Stimulated activated CD8-positive, alpha-beta memory T cell treated with anti-CD3 and anti-CD28 coated beads, Interleukin-15, amount 100 ng/mL, for 24 hours (primary cell): ENCODE measurements around the gene SCN9A.
"Not testable (repeated sequence)": the region's sequence is repeated elsewhere in the genome, so short reads cannot be mapped to it uniquely, and the experiment has no call there.

Experiments used
- DNase-seq: peaks from one replicate; pipeline ENCODE4 v3.0.0-alpha.2; 2020; ENCODE audit warnings: low read depth

The SCN9A gene

GRCh38 chr2:166375195-166375735, 479 bp downstream of the SCN9A start:
- no peak for DNase-seq

- no peak for DNase-seq
Measured at GRCh38 chr2:166373951-166374350, 1.8 kb downstream of the SCN9A start.

DNA sequence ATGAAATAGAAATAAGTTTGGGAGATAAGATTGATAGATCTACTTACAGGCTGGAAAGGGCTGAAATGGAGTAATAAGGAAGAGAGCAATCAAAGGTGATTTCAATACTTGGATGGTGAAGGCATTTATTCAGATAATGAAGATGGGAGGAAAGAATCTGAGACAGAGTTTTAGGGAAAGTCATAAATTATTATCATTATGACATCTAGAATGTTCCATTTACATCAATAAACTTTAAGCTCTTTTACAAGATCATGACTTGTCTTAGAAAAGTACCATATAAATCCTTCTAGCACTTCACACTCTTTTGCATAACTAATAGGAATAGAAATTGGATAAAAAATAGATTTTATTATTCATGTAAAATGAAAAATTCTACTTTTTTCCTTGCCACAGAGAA, 2.2 kb downstream of the SCN9A start:
- DNase-seq, result no peak

DNA sequence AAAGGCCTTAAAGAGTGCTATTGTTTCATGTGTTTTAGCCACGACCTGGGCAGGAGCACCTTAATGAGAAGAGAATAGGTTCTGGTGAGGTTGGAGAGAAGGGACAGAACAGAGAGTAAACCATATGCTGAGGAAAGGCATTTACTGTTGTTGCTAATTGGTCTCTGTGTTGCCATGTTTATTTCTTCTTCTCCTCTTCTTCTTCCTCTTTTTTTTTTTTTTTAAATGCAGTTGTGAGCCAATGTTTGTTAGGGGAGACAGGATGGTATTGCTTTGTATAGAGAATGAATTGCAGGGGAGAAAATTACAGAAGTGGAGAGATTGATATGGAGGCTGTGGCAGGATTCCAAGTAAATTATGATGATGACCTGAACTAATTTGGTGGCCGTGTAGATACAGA, 2.6 kb downstream of the SCN9A start:
- no peak for DNase-seq

DNA sequence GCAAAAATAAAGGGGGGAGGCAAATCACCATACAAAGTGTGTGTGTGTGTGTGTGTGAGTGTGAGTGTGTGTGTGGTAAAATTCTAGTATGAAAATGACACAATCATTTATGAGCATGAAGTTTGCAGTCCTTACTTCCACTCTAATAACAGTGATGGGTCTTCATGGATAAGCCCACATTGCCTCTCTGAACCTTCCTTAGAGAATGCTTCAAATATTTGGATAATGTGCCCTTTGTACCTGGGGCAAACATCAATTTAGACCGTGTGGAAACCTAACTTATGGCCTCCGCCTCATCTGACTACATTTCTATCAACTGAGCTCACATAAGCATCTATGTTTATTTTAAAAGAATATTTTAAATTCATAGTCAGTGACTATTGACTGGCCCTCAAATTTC, 3.7 kb downstream of the SCN9A start:
- DNase-seq, result no peak

GRCh38 chr2:166365803-166366420, 9.8 kb downstream of the SCN9A start:
- no peak for DNase-seq

- no peak for DNase-seq
Measured at GRCh38 chr2:166365239-166365638, 10.5 kb downstream of the SCN9A start.

DNA sequence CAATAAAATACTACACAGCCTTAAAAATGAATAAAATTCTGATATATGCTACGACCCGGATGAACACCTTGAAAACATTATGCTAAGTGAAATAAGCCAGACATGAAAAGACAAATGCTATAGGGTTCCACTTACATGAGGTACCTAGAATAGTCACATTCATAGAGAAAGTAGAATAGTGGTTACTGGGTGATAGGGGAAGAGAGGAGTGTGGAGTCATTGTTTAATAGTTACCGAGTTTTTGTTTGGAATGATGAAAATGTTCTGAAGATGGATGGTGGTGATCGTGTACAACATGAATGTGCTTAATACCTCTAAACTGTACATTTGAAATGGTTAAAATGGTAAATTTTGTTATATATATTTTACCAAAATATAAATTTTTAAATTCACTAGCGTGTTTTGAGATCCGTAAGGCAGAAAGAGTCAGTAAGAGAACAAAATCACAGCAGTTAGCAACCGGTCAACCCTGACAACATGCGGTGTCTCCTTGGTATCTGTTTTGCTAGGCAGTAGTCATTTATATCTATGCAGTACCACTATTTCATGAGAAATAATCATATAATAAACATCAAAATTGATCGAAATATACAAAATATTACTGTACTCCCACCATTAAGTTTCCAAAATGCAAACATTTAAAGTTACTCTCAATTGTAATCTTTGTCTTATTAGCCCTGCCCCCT, 11.1 kb downstream of the SCN9A start:
- DNase-seq, result no peak

GRCh38 chr2:166361351-166362153, 14.2 kb downstream of the SCN9A start:
- no peak for DNase-seq

DNA sequence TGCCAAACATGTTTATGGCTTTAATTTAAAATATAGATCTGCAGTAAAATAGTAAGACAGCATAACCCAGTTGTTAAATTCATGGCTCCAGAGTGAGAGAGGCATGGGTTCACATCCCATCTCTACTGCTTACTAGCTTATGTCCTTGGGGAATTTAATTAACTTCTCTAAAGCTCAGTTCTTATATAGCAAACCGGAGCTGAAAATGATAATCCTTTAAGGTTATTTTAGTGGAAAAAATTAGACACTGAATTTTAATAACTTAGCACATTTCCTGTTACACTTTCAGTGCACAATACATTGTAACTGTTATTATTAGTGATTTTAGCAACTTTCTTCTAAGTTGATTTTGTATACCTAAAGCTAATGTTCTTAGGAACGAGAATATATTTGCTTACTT, 14.8 kb downstream of the SCN9A start:
- no peak for DNase-seq

DNA sequence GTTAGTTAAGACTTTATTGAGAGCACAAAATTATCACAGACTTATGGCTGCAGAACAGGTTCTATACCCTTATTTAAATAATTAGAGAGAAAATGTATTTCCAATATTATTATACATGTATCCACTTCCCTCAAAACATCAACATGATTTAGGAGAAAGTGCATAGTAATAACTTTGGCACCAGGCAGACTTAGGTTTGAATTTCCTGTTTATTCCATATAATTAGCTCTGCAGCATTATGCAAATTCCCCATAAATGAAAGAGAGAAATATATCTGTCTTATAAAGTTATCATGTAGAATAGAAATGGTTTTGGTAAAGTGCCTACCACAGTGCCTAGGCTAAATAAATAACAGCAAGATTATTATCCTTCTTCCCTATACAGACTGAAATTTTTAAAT, 15.3 kb downstream of the SCN9A start:
- DNase-seq, result no peak

DNA sequence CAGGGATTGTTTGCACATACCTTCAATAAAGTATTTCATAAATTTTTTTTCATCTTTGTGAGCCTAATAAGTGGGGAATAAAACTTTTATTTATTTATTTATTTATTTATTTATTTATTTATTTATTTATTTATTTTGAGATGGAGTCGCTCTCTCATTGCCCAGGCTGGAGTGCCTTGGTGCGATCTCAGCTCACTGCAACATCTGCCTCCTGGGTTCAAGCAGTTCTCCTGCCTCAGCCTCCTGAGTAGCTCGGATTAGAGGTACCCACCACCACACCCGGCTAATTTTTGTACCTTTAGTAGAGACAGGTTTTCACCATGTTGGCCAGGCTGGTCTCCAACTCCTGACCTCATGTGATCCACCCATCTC, 17.8 kb downstream of the SCN9A start:
- not testable (repeated sequence) for DNase-seq

GRCh38 chr2:166357068-166357949, 18.4 kb downstream of the SCN9A start:
- no peak for DNase-seq

GRCh38 chr2:166351319-166351718, 24.4 kb downstream of the SCN9A start:
- DNase-seq, result no peak

GRCh38 chr2:166350525-166350924, 25.2 kb downstream of the SCN9A start:
- DNase-seq, result no peak

DNA sequence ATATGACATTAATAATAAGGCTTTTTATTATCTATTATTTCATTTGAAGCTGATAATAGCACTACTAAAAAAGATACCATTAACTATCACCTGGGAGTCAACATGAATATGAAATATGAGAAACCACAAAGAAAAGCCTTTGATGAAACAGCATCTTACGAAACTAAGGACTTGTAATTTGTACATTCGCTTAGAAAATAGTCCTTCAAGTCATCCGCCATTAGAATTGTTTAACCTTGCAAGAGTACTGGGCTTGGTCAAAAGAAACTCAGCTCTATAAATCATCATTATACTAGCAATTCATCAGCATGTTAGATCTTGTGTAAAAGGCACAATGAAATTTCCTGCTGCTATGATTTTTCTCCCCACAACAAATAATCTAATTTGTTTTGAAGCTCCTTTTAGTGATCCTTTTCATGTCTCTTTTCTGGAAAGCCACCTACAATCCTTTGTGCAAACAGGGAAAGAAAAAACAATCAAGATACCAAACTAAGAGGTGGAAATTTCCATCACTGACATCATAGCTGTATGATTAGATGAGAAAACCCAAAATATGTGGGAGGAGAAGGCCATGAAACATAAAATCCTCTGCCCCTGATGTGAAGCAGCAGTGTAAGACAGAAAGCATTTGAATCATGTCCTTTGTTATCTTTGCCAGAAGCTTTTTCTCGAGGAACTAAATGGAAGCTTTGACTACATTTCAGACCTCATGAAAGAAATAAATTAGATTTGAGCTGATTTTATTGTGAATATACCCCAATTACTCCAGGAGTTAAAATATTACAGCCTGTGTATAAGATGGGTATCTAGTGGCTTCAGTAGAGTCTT, 31.2 kb downstream of the SCN9A start:
- no peak for DNase-seq

DNA sequence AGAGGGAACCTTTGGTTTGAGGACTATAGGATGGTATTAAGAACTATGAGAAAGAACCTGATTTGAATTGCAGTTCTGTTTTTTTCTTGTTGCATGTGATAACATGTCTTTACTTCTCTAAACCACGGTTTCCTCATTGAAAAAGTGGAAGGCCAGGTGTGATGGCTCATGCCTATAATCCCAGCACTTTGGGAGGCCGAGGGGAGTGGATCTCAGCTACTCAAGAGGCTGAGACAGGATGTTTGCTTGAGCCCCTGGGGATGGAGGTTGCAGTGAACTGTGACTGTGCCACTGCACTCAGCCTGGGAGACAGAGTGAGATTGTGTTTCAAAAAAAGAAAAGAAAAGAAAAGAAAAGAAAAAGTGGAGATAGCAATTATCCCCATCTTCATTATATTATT, 32.3 kb downstream of the SCN9A start:
- DNase-seq, result no peak

GRCh38 chr2:166341426-166341825, 34.3 kb downstream of the SCN9A start:
- no peak for DNase-seq

GRCh38 chr2:166338831-166339339, 36.9 kb downstream of the SCN9A start:
- no peak for DNase-seq

DNA sequence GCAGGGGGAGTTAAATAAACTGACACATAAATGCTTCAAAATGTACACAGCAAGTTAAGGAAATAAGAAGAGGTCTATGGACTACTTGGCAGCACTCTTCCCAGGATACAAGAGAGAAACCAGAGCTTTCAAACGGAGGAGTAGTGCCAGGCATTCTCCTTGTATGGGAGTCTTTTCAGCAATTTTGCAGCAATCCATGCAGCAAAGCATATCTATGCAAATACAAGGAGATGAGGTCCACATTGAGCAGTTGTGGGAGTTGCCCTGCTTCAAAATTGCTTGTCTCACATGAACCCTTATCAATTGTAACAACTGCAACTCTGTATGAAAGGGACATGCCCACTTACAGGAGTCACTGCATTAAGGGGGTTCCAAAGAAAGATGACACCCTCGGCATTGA, 37.8 kb downstream of the SCN9A start:
- DNase-seq, result no peak

- DNase-seq, result no peak
Measured at GRCh38 chr2:166335284-166335683, 40.5 kb downstream of the SCN9A start.
